HepG2 (cell line): ENCODE measurements around the gene GNPNAT1. TPM values are rescaled to one million over a fixed set of nuclear protein-coding genes. Genes with fewer than 3 reads are reported as not detected.

ENCODE experiments used
- HDAC2 ChIP-seq: sonication (generic); formaldehyde crosslinking; IDR thresholded peaks from 2 replicates; pipeline ENCODE4 v1.4.0; 2020; ENCODE audit warnings: missing genetic modification reagents
- HNF4A ChIP-seq: sonication (generic); formaldehyde crosslinking; IDR thresholded peaks from 2 replicates; pipeline ENCODE4 v1.4.0; 2020; ENCODE audit warnings: missing genetic modification reagents
- HNRNPLL ChIP-seq: fragments of 200-400 bp; formaldehyde crosslinking; IDR thresholded peaks from 2 replicates; pipeline ENCODE4 v1.6.1; 2017; ENCODE audit warnings: mild to moderate bottlenecking, low read depth, low read length; ENCODE audit not compliant: poor library complexity, severe bottlenecking
- MED8 ChIP-seq: sonication (generic); formaldehyde crosslinking; IDR thresholded peaks from 2 replicates; pipeline ENCODE4 v1.8.1; 2023; ENCODE audit warnings: mild to moderate bottlenecking, missing genetic modification reagents; ENCODE audit not compliant: insufficient replicate concordance
- MYPOP ChIP-seq: sonication (generic); formaldehyde crosslinking; IDR thresholded peaks from 2 replicates; pipeline ENCODE4 v1.8.1; 2023; ENCODE audit warnings: mild to moderate bottlenecking, moderate library complexity, missing genetic modification reagents
- NR2F2 ChIP-seq: IDR thresholded peaks from 2 replicates; pipeline ENCODE4 v1.6.1; 2012; ENCODE audit warnings: low read depth, inconsistent platforms, borderline replicate concordance
- POLR2AphosphoS5 ChIP-seq: IDR thresholded peaks from 2 replicates; pipeline ENCODE4 v1.6.1; 2012; ENCODE audit warnings: low read depth, low read length
- RBM39 ChIP-seq: fragments of 200-400 bp; formaldehyde crosslinking; IDR thresholded peaks from one replicate; pipeline ENCODE4 v1.6.1; 2018; ENCODE audit warnings: antibody characterized with exemption, mild to moderate bottlenecking, low read depth, low read length; ENCODE audit not compliant: poor library complexity, severe bottlenecking
- RELA ChIP-seq: sonication (generic); formaldehyde crosslinking; IDR thresholded peaks from 2 replicates; pipeline ENCODE4 v1.4.0; 2020; ENCODE audit warnings: missing genetic modification reagents
- SIX1 ChIP-seq: sonication (generic); formaldehyde crosslinking; IDR thresholded peaks from 2 replicates; pipeline ENCODE4 v1.4.0; 2020; ENCODE audit warnings: missing genetic modification reagents, borderline replicate concordance
- THYN1 ChIP-seq: sonication (generic); formaldehyde crosslinking; IDR thresholded peaks from 2 replicates; pipeline ENCODE4 v1.8.1; 2023; ENCODE audit warnings: low read depth, mild to moderate bottlenecking, moderate library complexity, missing genetic modification reagents, borderline replicate concordance
- USF2 ChIP-seq, 2 experiments: sonication (generic) in 1 of 2; formaldehyde crosslinking in 1 of 2; IDR thresholded peaks; 2 replicates each; pipeline versions ENCODE4 v1.5.1 to v1.6.1; 2011 to 2020; ENCODE audit warnings: borderline replicate concordance in 1 of 2, low read depth in 1 of 2, low read length in 1 of 2, mild to moderate bottlenecking in 1 of 2, missing genetic modification reagents in 1 of 2, moderate library complexity in 1 of 2
- ZNF18 ChIP-seq: sonication (generic); formaldehyde crosslinking; IDR thresholded peaks from 2 replicates; pipeline ENCODE4 v1.8.0; 2022; ENCODE audit warnings: mild to moderate bottlenecking, missing genetic modification reagents; ENCODE audit not compliant: insufficient replicate concordance
- ZNF33B ChIP-seq: sonication (generic); formaldehyde crosslinking; IDR thresholded peaks from 2 replicates; pipeline ENCODE4 v1.5.1; 2020; ENCODE audit warnings: mild to moderate bottlenecking, missing genetic modification reagents
- ZNF382 ChIP-seq: sonication (generic); formaldehyde crosslinking; IDR thresholded peaks from 2 replicates; pipeline ENCODE4 v1.5.0; 2020; ENCODE audit warnings: missing genetic modification reagents, mild to moderate bottlenecking, borderline replicate concordance
- ZNF569 ChIP-seq: sonication (generic); formaldehyde crosslinking; IDR thresholded peaks from 2 replicates; pipeline ENCODE4 v1.5.0; 2020; ENCODE audit warnings: mild to moderate bottlenecking, missing genetic modification reagents, moderate library complexity, borderline replicate concordance
- polyA plus RNA-seq, 8 experiments: library from polyadenylated mRNA; depleted of rRNA in 3 of 8; stranded (reverse) in 7 of 8; unstranded in 1 of 8; fragments of >200 nt; fragmentation: Illumina TruSeq in 4 of 8; extraction: Trizol in 4 of 8; gene quantifications; 2 replicates each; pipeline versions ENCODE4 v1.2.1 to v1.2.3, GENCODE V29; 2011 to 2016; ENCODE audit warnings: low read depth in 4 of 8, missing spikeins in 1 of 8, mixed read lengths in 1 of 8; ENCODE audit not compliant: insufficient read depth in 1 of 8
- total RNA-seq, 5 experiments: library from RNA; depleted of rRNA; stranded (reverse); fragments of >200 nt; fragmentation: Illumina TruSeq; extraction: Trizol; gene quantifications; 2 replicates each; pipeline ENCODE4 v1.2.3, GENCODE V29; 2016; ENCODE audit warnings: low read depth in 1 of 5
- TF ChIP-seq, protein P1 (sequence below): IDR thresholded peaks from 2 replicates; pipeline ENCODE4 v1.6.1; 2016
- TF ChIP-seq, protein P2 (sequence below): sonication (generic); formaldehyde crosslinking; conservative IDR thresholded peaks from 2 replicates; pipeline ENCODE4 v1.4.0; 2020; ENCODE audit warnings: missing genetic modification reagents
- TF ChIP-seq, protein P3 (sequence below): sonication (generic); formaldehyde crosslinking; IDR thresholded peaks from 2 replicates; pipeline ENCODE4 v1.4.0; 2020; ENCODE audit warnings: missing genetic modification reagents

The GNPNAT1 gene
- total and polyA plus RNA-seq, 2 of the 13 experiments (the other 11 are each of a cell fraction or from before 2014, with no cell fraction given): 38.3 to 54.9 TPM

- TF ChIP-seq USF2 (IDR thresholded peaks at IDR 0.05; ENCODE audit: low read depth, low read length) (no peak), USF2 (CRISPR knock-in tag; IDR thresholded peaks at IDR 0.05; ENCODE audit: borderline replicate concordance) (no peak), THYN1 (CRISPR knock-in tag) (no peak), ZNF569 (no peak), POLR2AphosphoS5 (no peak), HDAC2 (CRISPR knock-in tag) (peak; percentile 99), RELA (CRISPR knock-in tag) (no peak), NR2F2 (peak; percentile 94), MYPOP (CRISPR knock-in tag) (peak; percentile 28; the same call in 1 of the 2 replicates), HNF4A (CRISPR knock-in tag) (peak; percentile 100), RBM39 (no peak), ZNF18 (CRISPR knock-in tag) (no peak), ZNF33B (CRISPR knock-in tag) (no peak), SIX1 (peak; percentile 90), ZNF382 (CRISPR knock-in tag) (no peak), MED8 (CRISPR knock-in tag) (peak; percentile 46), HNRNPLL (no peak)
- TF ChIP-seq, protein P1, sequence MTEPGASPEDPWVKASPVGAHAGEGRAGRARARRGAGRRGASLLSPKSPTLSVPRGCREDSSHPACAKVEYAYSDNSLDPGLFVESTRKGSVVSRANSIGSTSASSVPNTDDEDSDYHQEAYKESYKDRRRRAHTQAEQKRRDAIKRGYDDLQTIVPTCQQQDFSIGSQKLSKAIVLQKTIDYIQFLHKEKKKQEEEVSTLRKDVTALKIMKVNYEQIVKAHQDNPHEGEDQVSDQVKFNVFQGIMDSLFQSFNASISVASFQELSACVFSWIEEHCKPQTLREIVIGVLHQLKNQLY (CRISPR knock-in tag): peak; percentile 85
- TF ChIP-seq, protein P2, sequence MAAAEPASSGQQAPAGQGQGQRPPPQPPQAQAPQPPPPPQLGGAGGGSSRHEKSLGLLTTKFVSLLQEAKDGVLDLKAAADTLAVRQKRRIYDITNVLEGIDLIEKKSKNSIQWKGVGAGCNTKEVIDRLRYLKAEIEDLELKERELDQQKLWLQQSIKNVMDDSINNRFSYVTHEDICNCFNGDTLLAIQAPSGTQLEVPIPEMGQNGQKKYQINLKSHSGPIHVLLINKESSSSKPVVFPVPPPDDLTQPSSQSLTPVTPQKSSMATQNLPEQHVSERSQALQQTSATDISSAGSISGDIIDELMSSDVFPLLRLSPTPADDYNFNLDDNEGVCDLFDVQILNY: no peak
- TF ChIP-seq, protein P3, sequence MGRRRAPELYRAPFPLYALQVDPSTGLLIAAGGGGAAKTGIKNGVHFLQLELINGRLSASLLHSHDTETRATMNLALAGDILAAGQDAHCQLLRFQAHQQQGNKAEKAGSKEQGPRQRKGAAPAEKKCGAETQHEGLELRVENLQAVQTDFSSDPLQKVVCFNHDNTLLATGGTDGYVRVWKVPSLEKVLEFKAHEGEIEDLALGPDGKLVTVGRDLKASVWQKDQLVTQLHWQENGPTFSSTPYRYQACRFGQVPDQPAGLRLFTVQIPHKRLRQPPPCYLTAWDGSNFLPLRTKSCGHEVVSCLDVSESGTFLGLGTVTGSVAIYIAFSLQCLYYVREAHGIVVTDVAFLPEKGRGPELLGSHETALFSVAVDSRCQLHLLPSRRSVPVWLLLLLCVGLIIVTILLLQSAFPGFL (CRISPR knock-in tag): no peak
Observed at GRCh38 chr14:52821805-52822250, 30.4 kb upstream of the GNPNAT1 start (continued).
